OCI-LY1 (cell line): ENCODE measurements around the gene DPP6.

Experiments used
- CTCF ChIP-seq: fragments of 200-600 bp; sonication (generic), shearing (Covaris generic); IDR thresholded peaks from 2 replicates; pipeline ENCODE4 v1.5.1; 2017; ENCODE audit warnings: mild to moderate bottlenecking, antibody characterized with exemption, low read length, moderate library complexity, mixed read lengths
- EZH2 ChIP-seq: fragments of 200-600 bp; sonication (generic), shearing (Covaris generic); IDR thresholded peaks from 2 replicates; pipeline ENCODE4 v1.8.0; 2017; ENCODE audit warnings: borderline replicate concordance, mixed run types, mild to moderate bottlenecking, antibody characterized with exemption, low read length, moderate library complexity, mixed read lengths

GRCh38 chr7:154736389-154736788, 684.2 kb downstream of the DPP6 start:
- TF ChIP-seq CTCF, result no peak
- TF ChIP-seq EZH2, result no peak
